Measurements from ENCODE around the gene PHETA1.
A peak's percentile ranks its signal among the peaks of the same experiment; 100 is the strongest.

DNA sequence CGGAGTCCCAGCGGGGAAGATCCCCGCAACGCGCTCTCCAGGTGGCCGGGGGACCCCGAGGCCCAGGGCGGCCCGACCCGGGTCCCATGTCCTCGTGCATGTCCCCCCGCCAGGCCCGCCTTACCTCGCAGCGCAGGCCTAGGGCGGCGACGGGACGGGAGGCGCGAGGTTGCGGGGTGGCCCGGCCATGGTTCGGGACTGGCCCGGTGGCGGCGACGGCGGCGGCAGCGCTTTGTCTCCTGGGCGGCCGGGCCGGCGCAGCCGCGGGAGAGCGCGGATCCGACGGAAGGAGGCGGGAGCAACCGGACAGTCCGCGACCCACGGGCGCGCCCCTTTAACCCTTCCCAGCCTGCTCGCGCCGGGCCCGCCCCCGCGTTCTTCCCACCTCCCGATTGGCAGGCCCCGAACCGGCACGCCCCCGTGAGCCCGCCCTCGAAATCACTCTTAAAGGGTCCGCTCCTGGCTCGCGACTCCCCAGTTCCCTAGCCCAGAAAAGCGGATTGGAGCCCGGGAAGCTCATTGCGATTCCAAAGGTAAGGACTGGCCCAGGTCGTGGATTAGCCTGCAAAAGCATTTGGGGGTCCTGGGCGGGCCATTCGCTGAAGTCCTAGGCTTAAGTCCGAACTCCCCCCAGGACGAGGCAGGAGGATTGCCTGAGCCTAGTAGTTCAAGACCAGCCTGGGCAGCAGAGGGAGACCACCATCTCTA is at the start of gene PHETA1:
- TF ChIP-seq, protein P1, sequence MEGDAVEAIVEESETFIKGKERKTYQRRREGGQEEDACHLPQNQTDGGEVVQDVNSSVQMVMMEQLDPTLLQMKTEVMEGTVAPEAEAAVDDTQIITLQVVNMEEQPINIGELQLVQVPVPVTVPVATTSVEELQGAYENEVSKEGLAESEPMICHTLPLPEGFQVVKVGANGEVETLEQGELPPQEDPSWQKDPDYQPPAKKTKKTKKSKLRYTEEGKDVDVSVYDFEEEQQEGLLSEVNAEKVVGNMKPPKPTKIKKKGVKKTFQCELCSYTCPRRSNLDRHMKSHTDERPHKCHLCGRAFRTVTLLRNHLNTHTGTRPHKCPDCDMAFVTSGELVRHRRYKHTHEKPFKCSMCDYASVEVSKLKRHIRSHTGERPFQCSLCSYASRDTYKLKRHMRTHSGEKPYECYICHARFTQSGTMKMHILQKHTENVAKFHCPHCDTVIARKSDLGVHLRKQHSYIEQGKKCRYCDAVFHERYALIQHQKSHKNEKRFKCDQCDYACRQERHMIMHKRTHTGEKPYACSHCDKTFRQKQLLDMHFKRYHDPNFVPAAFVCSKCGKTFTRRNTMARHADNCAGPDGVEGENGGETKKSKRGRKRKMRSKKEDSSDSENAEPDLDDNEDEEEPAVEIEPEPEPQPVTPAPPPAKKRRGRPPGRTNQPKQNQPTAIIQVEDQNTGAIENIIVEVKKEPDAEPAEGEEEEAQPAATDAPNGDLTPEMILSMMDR (IDR thresholded peaks at IDR 0.05): peak in 3 of 4 experiments; percentile 16 to 37 (median 23)
- peak; percentile 53 to 65 for TF ChIP-seq POLR2A (IDR thresholded peaks at IDR 0.05)

Data from uterus (tissue), 2 donors.